MV-4-11 (cell line): Measurements from ENCODE around the gene GGT5.
A peak's percentile ranks its signal among the peaks of the same experiment; 100 is the strongest.
"Not testable (repeated sequence)": the region's sequence is repeated elsewhere in the genome, so short reads cannot be mapped to it uniquely, and the experiment has no call there.

Experiments used
- DNase-seq: peaks from one replicate; lab custom pipeline; 2025; lab: John Stamatoyannopoulos, UW

GGT5 gene

GRCh38 chr22:24262185-24262749 lies 17.4 kb upstream of the GGT5 start:
- DNase-seq = not testable (repeated sequence)

DNA sequence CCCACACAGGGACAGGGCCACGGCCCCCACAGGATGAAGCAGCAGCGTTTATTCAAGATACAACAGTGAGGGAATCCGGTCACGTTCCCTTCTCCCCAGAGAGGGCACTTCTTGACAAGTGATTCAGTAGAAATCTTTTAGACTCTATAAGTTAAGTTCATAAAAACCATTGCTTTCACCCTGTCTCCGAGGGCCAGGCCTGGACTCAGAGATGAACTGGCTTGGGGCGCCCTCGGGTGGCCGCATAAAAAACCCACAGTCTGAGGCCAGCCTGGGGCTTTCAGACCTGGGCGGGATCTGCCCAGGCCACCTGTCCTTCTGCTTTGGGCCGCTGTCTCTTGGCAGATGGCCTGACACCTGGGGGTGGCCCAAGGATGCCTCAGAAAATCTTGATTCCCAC lies 14.6 kb upstream of the GGT5 start:
- DNase-seq = peak; percentile 78

DNA sequence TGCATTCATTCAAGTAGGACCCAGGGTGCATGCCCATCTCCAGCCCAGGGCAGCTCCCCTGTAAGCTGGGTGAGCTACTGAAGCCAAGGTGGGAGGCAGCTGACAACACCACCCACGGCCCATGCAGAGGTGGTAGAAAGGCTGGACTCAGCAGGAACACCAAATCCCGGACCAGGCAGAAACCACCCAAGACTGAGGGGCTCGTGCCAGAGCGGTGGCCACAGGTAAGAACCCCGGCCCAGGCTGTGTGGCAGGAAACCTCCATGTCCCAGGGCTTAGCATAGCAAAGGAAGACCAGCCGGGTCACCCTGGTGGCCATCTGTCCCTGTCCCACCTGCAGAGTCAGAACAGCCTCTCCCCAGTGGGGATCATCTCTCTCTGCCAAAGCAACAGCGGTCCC lies 11.9 kb upstream of the GGT5 start:
- DNase-seq = not testable (repeated sequence)

- DNase-seq = not testable (repeated sequence)
Observed at GRCh38 chr22:24256136-24256535, 11.3 kb upstream of the GGT5 start.

GRCh38 chr22:24253126-24253525 lies 8.2 kb upstream of the GGT5 start:
- DNase-seq = not testable (repeated sequence)

DNA sequence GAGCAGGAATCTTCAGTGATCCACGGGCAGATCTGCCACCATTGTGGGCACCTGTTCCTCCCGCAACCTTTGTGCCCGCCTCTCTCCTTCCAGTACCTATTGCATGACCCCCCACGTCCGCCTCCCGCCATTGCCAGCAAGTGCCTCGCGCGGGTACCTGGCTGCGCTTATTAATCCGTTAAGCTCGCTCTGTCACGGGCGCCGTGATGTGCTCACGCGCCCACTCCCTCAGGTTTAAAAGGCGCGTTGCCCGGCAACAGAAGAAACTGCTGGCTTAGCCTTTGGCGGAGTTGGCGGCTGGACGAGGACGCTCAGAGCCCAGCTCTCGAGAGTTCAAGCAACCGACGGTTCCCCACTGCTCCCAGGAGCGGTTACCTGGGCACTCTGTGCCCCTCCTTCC lies 6.4 kb upstream of the GGT5 start:
- DNase-seq = not testable (repeated sequence)

DNA sequence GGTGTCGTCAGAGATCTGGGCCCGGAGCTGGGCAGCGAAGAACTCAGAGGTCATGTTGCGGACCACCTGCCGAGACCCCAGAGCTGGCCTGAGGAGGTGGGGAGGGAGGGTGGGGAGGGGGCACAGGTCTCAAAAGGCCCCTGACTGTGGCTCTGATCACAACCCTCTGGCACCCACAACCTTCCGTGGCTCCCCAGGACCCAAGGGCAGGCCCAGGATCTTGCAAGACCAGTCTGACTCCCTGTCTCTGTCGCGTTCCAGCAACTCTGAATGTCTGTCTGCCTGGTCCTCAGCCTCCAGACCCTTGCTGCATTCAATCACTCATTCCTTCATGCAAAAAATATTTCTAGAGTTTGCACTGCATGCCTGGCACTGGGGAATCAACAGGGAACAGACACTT lies 4.5 kb upstream of the GGT5 start:
- DNase-seq = not testable (repeated sequence)

GRCh38 chr22:24248611-24249010 lies 3.7 kb upstream of the GGT5 start:
- DNase-seq = not testable (repeated sequence)

DNA sequence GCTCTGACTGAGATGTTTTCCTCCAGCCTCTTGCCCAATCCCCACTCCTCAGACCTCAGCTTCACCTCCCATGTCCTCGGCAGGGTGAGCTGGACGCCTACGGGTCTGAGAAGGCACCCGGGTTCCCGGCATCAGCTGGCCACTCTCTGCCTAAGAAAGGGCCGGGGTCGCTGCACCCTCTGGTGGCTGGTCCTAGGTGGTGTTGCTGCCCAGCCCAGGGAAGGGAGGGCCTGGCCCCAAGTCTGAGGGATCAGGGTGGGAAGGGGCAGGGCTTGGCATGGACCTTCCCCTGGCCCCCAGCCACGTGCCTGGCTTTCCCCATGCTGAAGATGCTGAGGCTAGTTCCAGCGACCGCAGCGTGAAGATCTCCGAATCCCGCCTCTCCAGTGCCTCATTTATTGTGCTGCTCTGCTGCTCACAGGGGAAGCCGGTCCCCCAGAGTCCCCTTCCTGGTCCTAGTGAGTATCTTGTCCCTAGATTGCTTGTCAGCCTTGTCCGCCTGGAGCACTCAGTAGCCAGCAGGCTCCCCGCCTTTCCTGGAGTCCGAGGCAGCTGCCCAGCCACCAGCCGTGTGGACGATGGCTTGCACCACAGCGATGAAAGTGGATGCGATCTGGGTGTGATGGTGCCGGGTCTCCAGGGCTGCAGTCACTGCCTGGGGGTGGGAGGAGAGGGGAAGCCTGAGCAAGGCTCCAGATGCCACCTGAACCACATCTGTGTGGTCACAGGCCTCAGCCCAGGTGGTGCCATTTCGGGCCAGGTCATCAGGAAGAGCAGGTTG lies 2.9 kb upstream of the GGT5 start:
- peak; percentile 37 for DNase-seq

DNA sequence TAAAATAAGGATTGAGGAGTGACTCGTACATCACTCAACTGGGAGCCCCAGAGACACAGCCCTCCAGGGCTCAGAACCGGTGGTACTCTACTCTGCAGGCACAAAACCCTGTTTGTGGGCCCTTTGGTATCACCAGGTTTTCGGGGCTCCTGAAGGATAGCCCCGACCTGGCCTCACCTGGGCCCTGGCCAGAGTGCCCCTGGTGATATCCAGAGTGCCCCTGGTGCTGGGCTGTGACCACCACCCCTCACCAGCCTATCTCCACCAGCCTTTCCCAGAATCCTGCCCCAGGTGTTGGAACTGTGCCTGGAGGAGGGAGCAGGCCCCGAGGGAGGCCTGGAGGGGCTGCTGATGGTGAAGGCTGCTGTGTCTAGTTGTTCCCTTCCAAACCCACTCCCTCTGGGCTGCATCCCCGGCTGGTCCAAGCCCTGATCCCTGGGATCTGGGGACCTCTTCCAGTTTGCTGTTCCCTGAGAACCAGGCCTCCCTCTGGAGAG lies 2.2 kb upstream of the GGT5 start:
- no peak for DNase-seq

DNA sequence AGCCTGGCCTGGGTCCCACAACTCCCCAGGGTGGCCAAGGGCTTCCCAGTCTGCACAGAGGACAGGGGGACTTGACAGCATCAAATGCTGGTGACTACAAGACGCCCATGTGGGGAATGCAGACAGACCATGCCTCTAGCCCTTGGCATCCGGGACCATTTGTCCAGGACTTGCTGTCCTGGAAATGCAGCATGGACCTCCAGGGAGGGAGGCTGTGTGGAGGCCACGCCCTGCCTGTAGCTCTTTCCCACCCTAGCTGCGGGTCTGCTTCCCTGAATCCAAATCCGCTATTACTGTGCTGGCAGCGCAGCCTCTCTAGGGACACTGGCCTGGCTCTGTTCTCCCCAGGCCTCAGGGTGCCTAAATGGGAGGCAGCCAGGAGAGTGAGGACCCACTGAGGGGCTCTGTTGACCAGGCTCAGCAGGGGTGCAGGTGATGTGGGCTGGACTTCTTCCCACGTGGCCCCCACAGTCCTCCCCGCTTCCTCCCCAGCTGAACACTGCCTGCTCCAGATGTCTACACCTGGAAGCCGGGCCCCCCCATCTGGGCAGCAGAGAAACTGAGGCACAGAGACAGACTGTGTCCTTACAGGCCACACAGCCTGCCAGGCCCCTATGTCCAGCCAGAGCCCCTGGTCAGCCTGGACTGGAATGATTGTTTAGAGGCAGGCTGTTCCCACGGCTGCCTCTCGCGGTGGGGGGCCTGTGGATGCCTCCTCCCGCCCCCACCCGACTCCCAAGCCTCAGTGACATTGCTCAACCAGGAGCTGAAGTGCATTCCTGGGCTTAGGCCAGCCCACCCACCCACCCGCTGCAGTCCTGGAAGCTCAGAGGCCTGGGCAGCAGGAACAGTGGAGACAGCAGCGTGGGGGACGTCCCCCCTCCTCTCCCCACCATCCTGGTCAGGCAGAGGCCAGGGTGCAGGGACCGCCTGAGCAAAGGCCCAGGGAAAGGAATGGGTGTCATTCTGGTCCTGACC lies 991 bp upstream of the GGT5 start:
- DNase-seq = not testable (repeated sequence)

DNA sequence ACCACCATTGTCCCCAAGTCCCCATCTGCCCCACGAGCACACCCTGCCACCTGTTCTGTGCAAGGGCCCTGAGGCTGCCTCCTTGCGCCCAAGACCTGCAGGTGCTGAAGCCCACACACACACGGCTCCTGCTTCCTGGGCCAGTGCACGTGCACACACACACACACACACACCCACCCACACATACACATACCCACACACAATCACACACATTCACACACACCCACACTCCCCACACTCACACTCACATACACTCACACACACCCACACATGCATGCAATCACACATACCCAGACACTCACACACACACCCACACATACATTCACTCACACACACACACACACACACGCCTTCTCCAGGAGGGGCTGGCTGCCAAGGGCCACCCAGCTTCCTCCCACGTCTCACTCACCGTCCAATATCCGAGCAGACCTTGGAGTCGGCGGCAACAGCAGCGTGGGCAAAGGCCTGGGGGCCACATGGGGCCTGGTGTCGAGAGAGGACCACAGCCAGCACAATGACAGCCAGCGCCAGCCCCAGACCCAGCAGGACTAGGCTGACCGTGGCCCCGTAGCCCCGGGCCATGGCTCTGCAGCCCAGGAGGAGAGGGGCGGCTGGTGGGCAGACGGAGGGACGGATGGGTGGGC lies 616 bp downstream of the GGT5 start:
- peak; percentile 34 for DNase-seq

DNA sequence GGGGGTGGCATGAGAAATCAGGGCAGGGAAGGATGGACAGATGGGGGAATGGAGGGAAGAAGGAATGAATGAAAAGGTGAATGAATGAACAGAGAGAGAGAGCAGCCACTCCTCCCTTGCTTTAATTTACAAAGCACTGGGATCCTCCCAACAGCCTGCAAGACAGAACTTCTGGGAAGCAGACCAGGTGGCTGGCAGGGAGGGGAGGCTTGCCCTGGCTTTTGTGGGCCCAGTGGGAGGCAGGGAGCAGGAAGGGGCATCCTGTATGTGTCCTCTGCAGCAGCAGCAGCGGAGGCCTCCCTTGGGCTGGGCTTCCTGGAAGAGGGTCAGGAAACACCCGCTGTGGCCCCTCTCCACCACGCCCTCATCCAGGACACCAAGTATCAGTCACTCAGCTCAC lies 1.5 kb downstream of the GGT5 start:
- DNase-seq = not testable (repeated sequence)

DNA sequence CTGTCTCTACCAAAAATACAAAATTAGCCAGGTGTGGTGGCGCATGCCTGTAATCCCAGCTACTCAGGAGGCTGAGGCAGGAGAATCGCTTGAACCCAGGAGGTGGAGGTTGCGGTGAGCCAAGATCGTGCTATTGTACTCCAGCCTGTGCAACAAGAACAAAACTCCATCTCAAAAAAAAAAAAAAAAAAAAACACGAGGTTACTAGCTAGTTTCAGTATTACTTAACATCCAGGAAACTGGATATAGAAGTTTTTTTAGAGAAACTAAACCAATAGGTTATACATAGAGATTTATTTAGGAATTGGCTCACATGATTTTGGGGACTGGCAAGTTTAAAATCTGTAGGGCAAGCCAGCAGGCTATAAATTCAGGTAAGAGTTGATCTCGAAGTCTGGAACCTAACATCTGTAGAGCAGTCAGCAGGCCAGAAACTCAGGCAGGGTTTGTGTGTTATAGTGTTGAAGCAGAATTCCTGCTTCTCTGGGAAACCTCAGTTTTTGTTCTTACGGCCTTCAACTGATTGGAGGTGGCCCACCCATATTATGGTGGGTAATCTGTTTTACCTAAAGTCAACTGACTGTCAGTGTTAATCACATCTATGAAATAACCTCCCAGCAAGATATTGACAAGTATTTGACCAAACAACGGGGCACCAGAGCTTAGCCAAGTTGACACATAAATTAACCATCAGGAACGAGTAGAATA lies 3.7 kb downstream of the GGT5 start:
- peak; percentile 74 for DNase-seq

DNA sequence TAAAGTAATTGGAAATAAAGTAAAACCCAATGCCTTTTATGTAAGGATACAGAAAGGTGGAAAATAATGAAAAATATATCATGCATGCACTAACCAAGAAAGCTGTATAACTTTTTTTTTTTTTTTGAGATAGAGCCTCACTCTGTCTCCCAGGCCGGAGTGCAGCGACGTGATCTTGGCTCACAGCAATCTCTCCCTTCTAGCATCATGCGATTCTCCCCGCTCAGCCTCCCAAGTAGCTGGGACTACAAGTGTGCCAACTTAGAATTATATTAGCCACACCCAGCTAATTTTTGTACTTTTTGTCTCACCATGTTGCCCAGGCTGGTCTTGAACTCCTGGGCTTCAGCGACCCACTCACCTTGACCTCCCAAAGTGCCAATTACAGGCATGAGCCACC lies 4.5 kb downstream of the GGT5 start:
- DNase-seq = no peak

GRCh38 chr22:24238101-24238694 lies 6.7 kb downstream of the GGT5 start:
- not testable (repeated sequence) for DNase-seq

DNA sequence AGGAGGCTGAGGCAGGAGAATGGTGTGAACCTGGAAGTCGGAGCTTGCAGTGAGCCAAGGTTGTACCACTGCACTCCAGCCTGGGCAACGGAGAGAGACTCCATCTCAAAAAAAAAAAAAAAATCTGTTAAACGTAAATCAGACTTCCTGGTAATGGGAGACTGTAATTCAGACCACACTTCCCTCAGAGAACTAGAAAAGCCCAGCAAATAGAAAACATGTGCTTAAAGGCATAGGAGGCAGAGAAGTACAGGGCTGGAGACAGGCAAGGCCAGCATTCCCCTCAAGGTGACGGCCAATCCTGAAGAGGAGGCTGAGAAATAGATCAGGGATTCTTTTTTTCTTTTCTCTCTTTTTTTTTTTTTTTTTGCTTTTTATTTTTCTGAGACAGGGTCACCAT lies 8.2 kb downstream of the GGT5 start:
- peak; percentile 21 for DNase-seq

- DNase-seq = no peak
Observed at GRCh38 chr22:24235315-24235714, 9.6 kb downstream of the GGT5 start.

DNA sequence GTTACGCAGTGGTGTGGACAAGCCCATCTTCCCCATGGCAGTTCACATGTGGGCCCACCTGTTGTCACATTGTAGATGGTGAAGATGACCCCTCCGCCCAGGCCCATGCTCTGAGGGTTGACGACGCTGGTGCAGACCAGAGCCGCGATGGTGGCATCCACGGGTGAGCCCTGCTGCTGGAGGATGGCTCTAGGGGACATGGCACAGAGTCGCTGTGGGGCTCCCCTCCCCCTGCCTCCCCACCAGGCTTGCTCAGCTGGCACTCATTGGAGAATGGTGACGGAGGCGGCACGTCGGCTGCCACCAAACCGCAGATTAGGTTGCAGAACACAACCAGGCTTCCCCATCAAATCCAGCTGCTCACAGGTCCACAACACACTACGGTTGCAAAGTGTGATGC lies 11.1 kb downstream of the GGT5 start:
- DNase-seq = no peak

DNA sequence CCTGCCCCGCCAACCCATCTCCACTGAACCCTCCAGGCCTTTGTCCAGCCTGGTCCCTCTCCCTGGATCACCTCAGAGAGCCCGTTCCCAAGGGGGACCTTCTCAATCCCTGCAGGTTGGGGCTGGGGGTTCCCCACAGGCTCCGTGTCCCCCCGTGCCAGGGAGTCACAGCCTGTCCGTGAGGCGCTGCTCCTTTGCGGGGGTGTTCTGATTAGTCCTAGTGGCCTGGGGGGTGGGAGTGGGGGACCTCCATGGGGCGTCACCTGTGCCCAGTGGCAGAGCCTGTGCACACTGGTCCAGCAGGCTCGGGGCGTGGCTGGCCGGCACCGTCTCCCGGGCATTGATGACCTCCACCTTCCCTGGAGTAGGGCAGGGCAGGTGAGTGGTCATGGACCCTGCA lies 11.6 kb downstream of the GGT5 start:
- DNase-seq = no peak

DNA sequence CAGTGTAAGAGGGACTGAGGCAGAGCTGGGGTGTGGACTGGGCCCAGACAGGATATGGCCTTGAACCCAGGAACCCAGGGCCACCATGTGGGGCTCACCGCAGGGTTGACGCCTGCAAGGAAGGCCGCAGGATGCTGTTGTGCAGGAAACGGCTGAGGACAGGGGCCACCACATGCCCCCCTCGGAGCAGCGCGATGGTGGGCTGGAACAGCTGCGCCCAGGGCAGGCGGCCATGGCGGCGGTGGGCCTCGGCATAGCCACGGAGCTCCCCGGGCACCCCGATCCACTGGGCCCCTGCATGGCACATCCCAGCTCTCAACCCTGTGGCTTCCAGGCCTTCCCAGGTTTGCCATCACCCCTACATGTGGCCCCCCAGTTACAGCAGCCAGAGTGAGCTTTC lies 12.2 kb downstream of the GGT5 start:
- no peak for DNase-seq
